Stimulated activated CD8-positive, alpha-beta memory T cell treated with anti-CD3 and anti-CD28 coated beads, Interleukin-2, amount 100 ng/mL, for 1 hour (primary cell): ENCODE results near the gene WDR82.
A peak's percentile ranks its signal among the peaks of the same experiment; 100 is the strongest.

Experiments used
- DNase-seq, 2 donors: peaks; one replicate each; pipeline ENCODE4 v3.0.0-alpha.2; 2020; ENCODE audit warnings: low read depth in 2 of 2

The WDR82 gene

GRCh38 chr3:52223449-52224408, 54.7 kb downstream of the WDR82 start:
- no peak for DNase-seq

GRCh38 chr3:52222319-52223221, 55.9 kb downstream of the WDR82 start:
- DNase-seq: no peak

GRCh38 chr3:52221563-52222318, 56.7 kb downstream of the WDR82 start:
- DNase-seq: no peak

- DNase-seq: no peak
These were observed 57.3 kb downstream of the WDR82 start for GRCh38 chr3:52221141-52221562.

GRCh38 chr3:52220380-52221026, 57.9 kb downstream of the WDR82 start:
- peak; percentile 80 to 81 for DNase-seq

- no peak for DNase-seq
These were observed 59.4 kb downstream of the WDR82 start for GRCh38 chr3:52218937-52219650.

GRCh38 chr3:52218454-52218853, 60.0 kb downstream of the WDR82 start:
- no peak for DNase-seq

- no peak for DNase-seq
These were observed 60.4 kb downstream of the WDR82 start for GRCh38 chr3:52218026-52218425.

GRCh38 chr3:52217409-52217805, 61.0 kb downstream of the WDR82 start:
- DNase-seq: no peak

- DNase-seq: peak in 1 of 2 donors; percentile 47
These were observed 61.7 kb downstream of the WDR82 start for GRCh38 chr3:52216585-52217408.

- DNase-seq: no peak
These were observed 63.1 kb downstream of the WDR82 start for GRCh38 chr3:52215351-52215750.

GRCh38 chr3:52213901-52214300, 64.5 kb downstream of the WDR82 start:
- DNase-seq: no peak

GRCh38 chr3:52213005-52213404, 65.4 kb downstream of the WDR82 start:
- no peak for DNase-seq

- DNase-seq: no peak
These were observed 67.1 kb downstream of the WDR82 start for GRCh38 chr3:52211268-52211891.

- DNase-seq: no peak
These were observed 67.9 kb downstream of the WDR82 start for GRCh38 chr3:52210550-52211046.

GRCh38 chr3:52210037-52210436, 68.4 kb downstream of the WDR82 start:
- no peak for DNase-seq

GRCh38 chr3:52208556-52208955, 69.9 kb downstream of the WDR82 start:
- DNase-seq: no peak

GRCh38 chr3:52205727-52206372, 72.6 kb downstream of the WDR82 start:
- no peak for DNase-seq
